H9 (cell line): ENCODE data around the gene SPINK6. TPM values are rescaled to one million over a fixed set of nuclear protein-coding genes. Genes with fewer than 3 reads are reported as not detected.

Experiments used
- DNase-seq: peaks from one replicate; pipeline ENCODE4 v3.0.0-alpha.2; 2017
- H2AFZ ChIP-seq: one replicate; pipeline ENCODE4 v1.6.1; 2013; ENCODE audit warnings: mild to moderate bottlenecking, low read length, control low read depth, moderate library complexity
- H2AK5ac ChIP-seq: 2 replicates; pipeline ENCODE4 v1.6.1; 2013; ENCODE audit warnings: low read length, control low read depth, mixed read lengths; ENCODE audit not compliant: insufficient read length
- H2BK120ac ChIP-seq: one replicate; pipeline ENCODE4 v1.6.1; 2013; ENCODE audit warnings: low read depth, mild to moderate bottlenecking, low read length, control low read depth, inconsistent platforms; ENCODE audit not compliant: poor library complexity, severe bottlenecking
- H2BK12ac ChIP-seq: 2 replicates; pipeline ENCODE4 v1.6.1; 2013; ENCODE audit warnings: low read length, control low read depth, mixed read lengths, low read depth; ENCODE audit not compliant: insufficient read length
- H2BK15ac ChIP-seq: 2 replicates; pipeline ENCODE4 v1.6.1; 2013; ENCODE audit warnings: low read depth, low read length, control low read depth
- H2BK20ac ChIP-seq: one replicate; pipeline ENCODE4 v1.6.1; 2013; ENCODE audit warnings: low read depth, mild to moderate bottlenecking, low read length, control low read depth, inconsistent platforms; ENCODE audit not compliant: poor library complexity, severe bottlenecking
- H2BK5ac ChIP-seq: 2 replicates; pipeline ENCODE4 v1.6.1; 2013; ENCODE audit warnings: low read length, control low read depth, mixed read lengths; ENCODE audit not compliant: insufficient read length
- H3K14ac ChIP-seq: 2 replicates; pipeline ENCODE4 v1.6.1; 2013; ENCODE audit warnings: low read length, control low read depth; ENCODE audit not compliant: insufficient read depth
- H3K18ac ChIP-seq: 2 replicates; pipeline ENCODE4 v1.6.1; 2013; ENCODE audit warnings: low read depth, mild to moderate bottlenecking, mixed read lengths, low read length, control low read depth; ENCODE audit not compliant: insufficient read length
- H3K23ac ChIP-seq: 2 replicates; pipeline ENCODE4 v1.6.1; 2013; ENCODE audit warnings: low read length, control low read depth, mixed read lengths, low read depth; ENCODE audit not compliant: insufficient read length
- H3K23me2 ChIP-seq: 2 replicates; pipeline ENCODE4 v1.6.1; 2013; ENCODE audit warnings: low read depth, mild to moderate bottlenecking, mixed read lengths, low read length, control low read depth; ENCODE audit not compliant: insufficient read length, poor library complexity, severe bottlenecking
- H3K27ac ChIP-seq: 2 replicates; pipeline ENCODE4 v1.5.1; 2013; ENCODE audit warnings: low read length, control low read depth, mixed read lengths, low read depth; ENCODE audit not compliant: insufficient read length
- H3K27me3 ChIP-seq: 2 replicates; pipeline ENCODE4 v1.6.1; 2013; ENCODE audit warnings: low read length, control low read depth, inconsistent platforms; ENCODE audit not compliant: insufficient read depth
- H3K4ac ChIP-seq: 2 replicates; pipeline ENCODE4 v1.6.1; 2013; ENCODE audit warnings: low read depth, mild to moderate bottlenecking, control low read depth, inconsistent platforms, low read length, moderate library complexity
- H3K4me1 ChIP-seq: 2 replicates; pipeline ENCODE4 v1.6.1; 2013; ENCODE audit warnings: low read length, control low read depth, inconsistent platforms; ENCODE audit not compliant: insufficient read depth
- H3K4me2 ChIP-seq: 2 replicates; pipeline ENCODE4 v1.6.1; 2013; ENCODE audit warnings: low read length, control low read depth, mixed read lengths; ENCODE audit not compliant: insufficient read length, insufficient read depth
- H3K56ac ChIP-seq: 2 replicates; pipeline ENCODE4 v1.6.1; 2013; ENCODE audit warnings: low read depth, mild to moderate bottlenecking, mixed read lengths, low read length, control low read depth; ENCODE audit not compliant: insufficient read length
- H3K79me1 ChIP-seq: 2 replicates; pipeline ENCODE4 v1.6.1; 2013; ENCODE audit warnings: low read depth, mild to moderate bottlenecking, moderate library complexity, low read length, control low read depth, inconsistent platforms; ENCODE audit not compliant: insufficient read depth, poor library complexity, severe bottlenecking
- H3K79me2 ChIP-seq: 2 replicates; pipeline ENCODE4 v1.6.1; 2013; ENCODE audit warnings: low read length, control low read depth, inconsistent platforms; ENCODE audit not compliant: insufficient read depth
- H3K9ac ChIP-seq: 2 replicates; pipeline ENCODE4 v1.6.1; 2013; ENCODE audit warnings: low read length, control low read depth, mixed read lengths; ENCODE audit not compliant: insufficient read length; ENCODE audit errors: extremely low read depth
- H3K9me3 ChIP-seq: one replicate; pipeline ENCODE4 v1.6.1; 2013; ENCODE audit warnings: low read depth, low read length, inconsistent platforms; ENCODE audit not compliant: control insufficient read depth
- H3T11ph ChIP-seq: one replicate; pipeline ENCODE4 v1.6.1; 2013; ENCODE audit warnings: mild to moderate bottlenecking, low read length, control low read depth, inconsistent platforms
- H4K20me1 ChIP-seq: one replicate; pipeline ENCODE4 v1.6.1; 2013; ENCODE audit not compliant: control insufficient read depth, insufficient read length, insufficient read depth
- H4K5ac ChIP-seq: 2 replicates; pipeline ENCODE4 v1.6.1; 2013; ENCODE audit warnings: low read depth, mild to moderate bottlenecking, mixed read lengths, low read length, control low read depth; ENCODE audit not compliant: insufficient read length
- H4K8ac ChIP-seq: replicated peaks from 2 replicates; pipeline ENCODE4 v1.6.1; 2013; ENCODE audit warnings: low read length, control low read depth, mixed read lengths, low read depth; ENCODE audit not compliant: insufficient read length
- H4K91ac ChIP-seq: 2 replicates; pipeline ENCODE4 v1.6.1; 2013; ENCODE audit warnings: low read depth, mild to moderate bottlenecking, moderate library complexity, mixed read lengths, low read length, control low read depth; ENCODE audit not compliant: insufficient read length
- H3K27ac Mint-ChIP-seq, 3 experiments: 2 replicates in 2 of 3; 3 replicates in 1 of 3; pipeline ENCODE4 v1.8.0; 2020 to 2021; ENCODE audit warnings: mixed read lengths in 3 of 3, mild to moderate bottlenecking in 1 of 3, moderate library complexity in 1 of 3
- H3K27me3 Mint-ChIP-seq: 2 replicates; pipeline ENCODE4 v1.8.0; 2021; ENCODE audit warnings: low read depth, mild to moderate bottlenecking, moderate library complexity, mixed read lengths
- H3K36me3 Mint-ChIP-seq, 3 experiments: 2 replicates in 2 of 3; 3 replicates in 1 of 3; pipeline ENCODE4 v1.8.0; 2020 to 2021; ENCODE audit warnings: low read depth in 3 of 3, mixed read lengths in 3 of 3; ENCODE audit not compliant: insufficient read depth in 1 of 3
- H3K4me1 Mint-ChIP-seq, 2 experiments: 2 replicates each; pipeline ENCODE4 v1.8.0; 2020; ENCODE audit warnings: mixed read lengths in 2 of 2
- H3K4me3 Mint-ChIP-seq, 2 experiments: 2 replicates in 1 of 2; 3 replicates in 1 of 2; pipeline ENCODE4 v1.8.0; 2020 to 2021; ENCODE audit warnings: mild to moderate bottlenecking in 2 of 2, mixed read lengths in 2 of 2, moderate library complexity in 1 of 2
- H3K9me3 Mint-ChIP-seq, 2 experiments: 2 replicates in 1 of 2; 3 replicates in 1 of 2; pipeline ENCODE4 v1.8.0; 2020; ENCODE audit warnings: mild to moderate bottlenecking in 2 of 2, mixed read lengths in 2 of 2, moderate library complexity in 1 of 2
- CTCF ChIP-seq: fragments of 200-600 bp; sonication (generic); conservative IDR thresholded peaks from 3 replicates; pipeline ENCODE4 v1.8.0; 2021; ENCODE audit warnings: antibody characterized with exemption, mild to moderate bottlenecking
- WGBS: extraction: QIAGEN DNeasy Blood & Tissue Kit; methylation state at CpG from one replicate; pipeline ENCODE4 v1.1.7; 2013; ENCODE audit warnings: missing lambda C conversion rate, low lambda C conversion rate, mixed read lengths; ENCODE audit not compliant: insufficient read length; ENCODE audit errors: extremely low coverage; 5-methylcytosine and 5-hydroxymethylcytosine counted together
- total RNA-seq: library from RNA; stranded (reverse); gene quantifications from 2 replicates; pipeline ENCODE4 v1.2.1, GENCODE V29; 2021

The SPINK6 gene
- total RNA-seq, 1 experiment from 2014 or later, result not detected

- Histone ChIP-seq H2BK20ac (no peak overlapping the region), H3K14ac (no peak overlapping the region), H2BK5ac (no peak overlapping the region), H3K23me2 (no peaks in the 10 kb centered on the region), H3K79me2 (no peaks in the 10 kb centered on the region), H2BK120ac (no peak overlapping the region), H3K18ac (no peak overlapping the region), H3K56ac (no peak overlapping the region), H3K4me2 (no peak overlapping the region), H2AK5ac (no peak overlapping the region), H3K27me3 (no peaks in the 10 kb centered on the region), H3T11ph (no peak overlapping the region), H3K27ac (no peak overlapping the region), H4K91ac (no peak overlapping the region), H4K20me1 (no peaks in the 10 kb centered on the region), H3K4me1 (no peaks in the 10 kb centered on the region), H3K9me3 (no peaks in the 10 kb centered on the region), H3K9ac (no peak overlapping the region), H3K4ac (no peak overlapping the region), H4K5ac (no peak overlapping the region), H3K23ac (no peak overlapping the region), H3K79me1 (no peaks in the 10 kb centered on the region), H4K8ac (no peak overlapping the region), H2AFZ (no peak overlapping the region), H2BK12ac (no peak overlapping the region), H2BK15ac (no peak overlapping the region)
- Mint-ChIP-seq H3K27ac (peak overlapping the region in 1 of 3 experiments; percentile 32; a peak in 1 of 7 replicates), H3K9me3 (no peaks in the 10 kb centered on the region), H3K36me3 (no peaks in the 10 kb centered on the region), H3K27me3 (peaks cover 3% of the 10 kb centered on the region), H3K4me1 (no peaks in the 10 kb centered on the region), H3K4me3 (no peak overlapping the region)
- no CpG with 5 or more reads among the region's 1 CpG for WGBS
- no peak for TF ChIP-seq CTCF
- DNase-seq, result no peak
These were observed 25.6 kb upstream of the SPINK6 start for GRCh38 chr5:148177207-148177606.
